HepG2 (cell line): Measurements from ENCODE around the gene METTL13. TPM values are rescaled to one million over a fixed set of nuclear protein-coding genes. Genes with fewer than 3 reads are reported as not detected.

ENCODE experiments used
- BRCA1 ChIP-seq: sonication (generic); formaldehyde crosslinking; IDR thresholded peaks from 2 replicates; pipeline ENCODE4 v1.4.0; 2020; ENCODE audit warnings: missing genetic modification reagents
- FOXJ3 ChIP-seq: sonication (generic); formaldehyde crosslinking; IDR thresholded peaks from 2 replicates; pipeline ENCODE4 v1.4.0; 2020; ENCODE audit warnings: missing genetic modification reagents, mild to moderate bottlenecking, borderline replicate concordance
- GTF2F1 ChIP-seq: fragments of 150-350 bp; IDR thresholded peaks from 2 replicates; pipeline ENCODE4 v1.6.1; 2014; ENCODE audit warnings: low read length
- GTF3A ChIP-seq: sonication (generic); formaldehyde crosslinking; conservative IDR thresholded peaks from 2 replicates; pipeline ENCODE4 v1.4.0; 2020; ENCODE audit warnings: mild to moderate bottlenecking, missing genetic modification reagents
- HNF1A ChIP-seq, 2 experiments: sonication (generic) in 1 of 2; formaldehyde crosslinking in 1 of 2; IDR thresholded peaks; 2 replicates each; pipeline versions ENCODE4 v1.4.0 to v1.6.1; 2016 to 2020; ENCODE audit warnings: borderline replicate concordance in 1 of 2, low read depth in 1 of 2, mild to moderate bottlenecking in 1 of 2, missing genetic modification reagents in 1 of 2
- HNRNPH1 ChIP-seq: fragments of 200-400 bp; formaldehyde crosslinking; optimal IDR thresholded peaks from 2 replicates; pipeline ENCODE3; 2017; ENCODE audit warnings: mild to moderate bottlenecking, low read depth, low read length
- IRX3 ChIP-seq: sonication (generic); formaldehyde crosslinking; IDR thresholded peaks from 2 replicates; pipeline ENCODE4 v1.8.1; 2023; ENCODE audit warnings: mild to moderate bottlenecking, low read depth, missing genetic modification reagents, borderline replicate concordance
- NFYC ChIP-seq: IDR thresholded peaks from 2 replicates; pipeline ENCODE4 v1.6.1; 2016; ENCODE audit warnings: missing genetic modification reagents, missing compliant biosample characterization
- PLRG1 ChIP-seq: fragments of 450-650 bp; conservative IDR thresholded peaks from 2 replicates; pipeline ENCODE4 v1.6.1; 2016
- PPARG ChIP-seq: conservative IDR thresholded peaks from 2 replicates; pipeline ENCODE4 v1.6.1; 2016; ENCODE audit warnings: missing biosample characterization, missing genetic modification reagents
- RAD21 ChIP-seq: fragments of 450-650 bp; formaldehyde crosslinking; IDR thresholded peaks from 2 replicates; pipeline ENCODE4 v1.5.0; 2020; ENCODE audit warnings: mild to moderate bottlenecking
- RARA ChIP-seq: IDR thresholded peaks from 2 replicates; pipeline ENCODE4 v1.6.1; 2016; ENCODE audit warnings: missing genetic modification reagents, missing compliant biosample characterization
- RBFOX2 ChIP-seq: fragments of 200-400 bp; formaldehyde crosslinking; IDR thresholded peaks from 2 replicates; pipeline ENCODE4 v1.6.1; 2017; ENCODE audit warnings: low read depth, mild to moderate bottlenecking, low read length
- RELA ChIP-seq: sonication (generic); formaldehyde crosslinking; IDR thresholded peaks from 2 replicates; pipeline ENCODE4 v1.4.0; 2020; ENCODE audit warnings: missing genetic modification reagents
- SRF ChIP-seq: IDR thresholded peaks from 2 replicates; pipeline ENCODE4 v1.6.1; 2011; ENCODE audit warnings: mild to moderate bottlenecking, low read depth, low read length, moderate library complexity
- ZBTB26 ChIP-seq: IDR thresholded peaks from 2 replicates; pipeline ENCODE4 v1.6.1; 2016; ENCODE audit warnings: missing compliant biosample characterization, missing genetic modification reagents, borderline replicate concordance
- ZIK1 ChIP-seq: sonication (generic); formaldehyde crosslinking; IDR thresholded peaks from 2 replicates; pipeline ENCODE4 v1.5.0; 2020; ENCODE audit warnings: mild to moderate bottlenecking, low read depth, missing genetic modification reagents, borderline replicate concordance
- ZNF343 ChIP-seq: sonication (generic); formaldehyde crosslinking; IDR thresholded peaks from 2 replicates; pipeline ENCODE4 v1.4.0; 2020; ENCODE audit warnings: mild to moderate bottlenecking, missing genetic modification reagents
- ZNF44 ChIP-seq: sonication (generic); formaldehyde crosslinking; IDR thresholded peaks from 2 replicates; pipeline ENCODE4 v1.5.1; 2020; ENCODE audit warnings: mild to moderate bottlenecking, missing genetic modification reagents
- ZNF510 ChIP-seq: sonication (generic); formaldehyde crosslinking; IDR thresholded peaks from 2 replicates; pipeline ENCODE4 v1.4.0; 2020; ENCODE audit warnings: low read depth, mild to moderate bottlenecking, missing genetic modification reagents
- ZNF747 ChIP-seq: sonication (generic); formaldehyde crosslinking; IDR thresholded peaks from 2 replicates; pipeline ENCODE4 v1.8.1; 2023; ENCODE audit warnings: missing genetic modification reagents, mild to moderate bottlenecking, borderline replicate concordance
- polyA plus RNA-seq, 8 experiments: library from polyadenylated mRNA; depleted of rRNA in 3 of 8; stranded (reverse) in 7 of 8; unstranded in 1 of 8; fragments of >200 nt; fragmentation: Illumina TruSeq in 4 of 8; extraction: Trizol in 4 of 8; gene quantifications; 2 replicates each; pipeline versions ENCODE4 v1.2.1 to v1.2.3, GENCODE V29; 2011 to 2016; ENCODE audit warnings: low read depth in 4 of 8, missing spikeins in 1 of 8, mixed read lengths in 1 of 8; ENCODE audit not compliant: insufficient read depth in 1 of 8
- total RNA-seq, 5 experiments: library from RNA; depleted of rRNA; stranded (reverse); fragments of >200 nt; fragmentation: Illumina TruSeq; extraction: Trizol; gene quantifications; 2 replicates each; pipeline ENCODE4 v1.2.3, GENCODE V29; 2016; ENCODE audit warnings: low read depth in 1 of 5
- TF ChIP-seq, protein P1 (sequence below): IDR thresholded peaks from 2 replicates; pipeline ENCODE4 v1.6.1; 2016; ENCODE audit warnings: missing genetic modification reagents, missing compliant biosample characterization
- TF ChIP-seq, protein P2 (sequence below): sonication (generic); formaldehyde crosslinking; IDR thresholded peaks from 2 replicates; pipeline ENCODE4 v1.5.0; 2020; ENCODE audit warnings: missing genetic modification reagents

METTL13 gene
- total and polyA plus RNA-seq, 2 of the 13 experiments (the other 11 are each of a cell fraction or from before 2014, with no cell fraction given): 18.6 to 22.8 TPM

- TF ChIP-seq ZNF44 (CRISPR knock-in tag) (no peak), GTF2F1 (no peak), SRF (peak; percentile 98), RELA (CRISPR knock-in tag) (no peak), ZIK1 (CRISPR knock-in tag) (no peak), NFYC (CRISPR knock-in tag) (no peak), HNRNPH1 (no peak), RARA (CRISPR knock-in tag) (0 out of 2 replicates have a peak, but pooled peaks have one; percentile 3), GTF3A (CRISPR knock-in tag) (no peak), IRX3 (CRISPR knock-in tag) (no peak), ZBTB26 (CRISPR knock-in tag) (0 out of 2 replicates have a peak, but pooled peaks have one; percentile 33), BRCA1 (CRISPR knock-in tag) (no peak), PLRG1 (no peak), RAD21 (no peak), RBFOX2 (peak; percentile 85), ZNF510 (CRISPR knock-in tag) (0 out of 2 replicates have a peak, but pooled peaks have one; percentile 49), PPARG (no peak; the same call in 1 of the 2 replicates), FOXJ3 (no peak; the same call in 1 of the 2 replicates), HNF1A (IDR thresholded peaks at IDR 0.05; ENCODE audit: low read depth) (no peak), HNF1A (CRISPR knock-in tag; IDR thresholded peaks at IDR 0.05; ENCODE audit: borderline replicate concordance) (peak; percentile 71; the same call in 1 of the 2 replicates), ZNF343 (CRISPR knock-in tag) (0 out of 2 replicates have a peak, but pooled peaks have one; percentile 27), ZNF747 (CRISPR knock-in tag) (peak; percentile 34; the same call in 1 of the 2 replicates)
- TF ChIP-seq, protein P1, sequence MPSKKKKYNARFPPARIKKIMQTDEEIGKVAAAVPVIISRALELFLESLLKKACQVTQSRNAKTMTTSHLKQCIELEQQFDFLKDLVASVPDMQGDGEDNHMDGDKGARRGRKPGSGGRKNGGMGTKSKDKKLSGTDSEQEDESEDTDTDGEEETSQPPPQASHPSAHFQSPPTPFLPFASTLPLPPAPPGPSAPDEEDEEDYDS (CRISPR knock-in tag): peak; percentile 62; the same call in 1 of the 2 replicates
- TF ChIP-seq, protein P2, sequence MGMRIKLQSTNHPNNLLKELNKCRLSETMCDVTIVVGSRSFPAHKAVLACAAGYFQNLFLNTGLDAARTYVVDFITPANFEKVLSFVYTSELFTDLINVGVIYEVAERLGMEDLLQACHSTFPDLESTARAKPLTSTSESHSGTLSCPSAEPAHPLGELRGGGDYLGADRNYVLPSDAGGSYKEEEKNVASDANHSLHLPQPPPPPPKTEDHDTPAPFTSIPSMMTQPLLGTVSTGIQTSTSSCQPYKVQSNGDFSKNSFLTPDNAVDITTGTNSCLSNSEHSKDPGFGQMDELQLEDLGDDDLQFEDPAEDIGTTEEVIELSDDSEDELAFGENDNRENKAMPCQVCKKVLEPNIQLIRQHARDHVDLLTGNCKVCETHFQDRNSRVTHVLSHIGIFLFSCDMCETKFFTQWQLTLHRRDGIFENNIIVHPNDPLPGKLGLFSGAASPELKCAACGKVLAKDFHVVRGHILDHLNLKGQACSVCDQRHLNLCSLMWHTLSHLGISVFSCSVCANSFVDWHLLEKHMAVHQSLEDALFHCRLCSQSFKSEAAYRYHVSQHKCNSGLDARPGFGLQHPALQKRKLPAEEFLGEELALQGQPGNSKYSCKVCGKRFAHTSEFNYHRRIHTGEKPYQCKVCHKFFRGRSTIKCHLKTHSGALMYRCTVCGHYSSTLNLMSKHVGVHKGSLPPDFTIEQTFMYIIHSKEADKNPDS (CRISPR knock-in tag): no peak
Measured at GRCh38 chr1:171741872-171742576, 39.4 kb upstream of the METTL13 start, which contains the start of gene VAMP4 (continued).
